ENCODE results near the gene CETP. TPM values are rescaled to one million over a fixed set of nuclear protein-coding genes. Genes with fewer than 3 reads are reported as not detected.

Gene CETP
- total RNA-seq, 1 donor from 2014 or later: not detected

DNA sequence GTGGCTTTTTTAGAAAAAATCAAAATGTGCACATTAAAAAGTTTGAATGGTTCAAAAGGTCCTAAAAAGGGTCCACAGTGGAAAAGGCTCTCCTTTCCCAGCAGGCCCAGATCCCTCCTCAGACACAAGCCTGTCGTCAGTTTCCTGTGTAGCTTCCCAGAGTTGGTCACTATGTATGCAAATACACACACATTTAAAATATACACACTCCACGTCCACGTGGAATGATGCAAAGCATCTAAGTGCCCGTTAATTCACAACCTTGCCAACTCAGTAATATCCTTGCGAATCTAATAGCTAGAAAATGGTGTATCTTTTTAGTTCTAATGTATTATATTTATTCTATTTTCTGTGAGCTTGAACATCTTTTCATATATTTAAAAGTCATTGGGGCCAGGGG, 45.3 kb downstream of the CETP start:
- H3K4me3 ChIP-seq (ENCODE audit: low read depth, low read length): no peak overlapping the region
- TF ChIP-seq CTCF (conservative IDR thresholded peaks at IDR 0.05; ENCODE audit: low read depth, low read length): no peak
- no peak for DNase-seq (ENCODE audit: low read depth)

GRCh38 chr16:57007530-57007929, 45.8 kb downstream of the CETP start:
- no peak for DNase-seq (ENCODE audit: low read depth)
- no peak for TF ChIP-seq CTCF (conservative IDR thresholded peaks at IDR 0.05; ENCODE audit: low read depth, low read length)
- H3K4me3 ChIP-seq (ENCODE audit: low read depth, low read length): no peak overlapping the region

DNA sequence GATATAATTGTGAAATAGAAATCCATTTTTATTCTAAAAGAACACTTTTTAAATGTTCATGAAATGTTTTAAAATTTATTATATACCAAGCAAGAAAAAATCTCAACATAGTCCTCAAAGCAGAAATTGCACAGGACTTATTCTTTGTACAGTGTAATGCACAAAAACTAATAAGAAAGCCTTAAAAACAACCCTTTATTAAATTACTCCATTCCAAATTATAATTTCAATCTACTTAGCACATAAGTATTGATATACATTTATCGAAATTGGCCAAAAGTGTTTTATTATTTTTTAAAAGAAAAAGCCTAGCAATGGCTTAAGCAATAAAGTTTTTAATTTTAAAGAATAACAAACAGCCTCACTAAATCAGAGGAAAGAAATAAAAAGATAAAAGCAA, 46.7 kb downstream of the CETP start:
- no peak overlapping the region for H3K4me3 ChIP-seq (ENCODE audit: low read depth, low read length)
- no peak for DNase-seq (ENCODE audit: low read depth)

GRCh38 chr16:57009643-57010170, 48.0 kb downstream of the CETP start:
- DNase-seq (ENCODE audit: low read depth): no peak
- no peak overlapping the region for H3K4me3 ChIP-seq (ENCODE audit: low read depth, low read length)
- TF ChIP-seq CTCF (conservative IDR thresholded peaks at IDR 0.05; ENCODE audit: low read depth, low read length): no peak

More for the DNA sequence above, 46.7 kb downstream of the CETP start:
- no peak for TF ChIP-seq CTCF (conservative IDR thresholded peaks at IDR 0.05; ENCODE audit: low read depth, low read length)

DNA sequence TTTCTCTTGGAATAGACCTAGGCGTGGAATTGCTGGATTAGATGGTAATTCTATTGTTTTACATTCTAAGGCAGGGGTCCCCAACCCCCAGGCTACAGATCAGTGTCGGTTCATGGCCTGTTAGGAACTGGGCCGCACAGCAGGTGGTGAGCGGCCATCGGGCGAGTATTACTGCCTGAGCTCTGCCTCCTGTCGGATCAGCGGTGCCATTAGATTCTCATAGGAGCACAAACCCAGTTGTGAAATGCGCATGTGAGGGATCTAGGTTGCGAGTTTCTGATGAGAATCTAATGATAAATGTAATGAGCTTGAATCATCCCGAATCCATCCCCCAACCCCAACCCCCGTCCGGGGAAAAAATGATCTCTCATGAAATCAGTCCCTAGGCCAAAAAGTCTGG, 50.6 kb downstream of the CETP start:
- TF ChIP-seq CTCF (conservative IDR thresholded peaks at IDR 0.05; ENCODE audit: low read depth, low read length): no peak

DNA sequence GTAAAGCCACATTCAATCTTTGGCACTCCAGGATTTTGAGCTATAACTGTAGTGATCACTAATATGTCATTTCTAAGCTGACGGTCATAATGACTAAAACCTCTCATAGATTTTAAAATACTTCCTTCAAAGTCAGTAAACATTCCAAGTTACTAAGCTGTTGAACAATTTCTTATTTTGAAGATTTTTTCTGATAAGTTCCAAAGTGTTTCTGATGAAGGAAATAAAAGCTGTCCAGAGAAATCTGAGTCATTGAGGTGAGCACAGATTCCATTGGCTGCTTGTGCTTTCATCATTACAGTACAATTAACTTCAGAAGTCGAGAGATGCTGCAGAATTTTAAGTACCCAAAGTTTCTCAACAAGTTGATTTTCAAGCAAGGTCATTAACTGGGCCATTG, 51.5 kb downstream of the CETP start:
- H3K4me3 ChIP-seq (ENCODE audit: low read depth, low read length): no peak overlapping the region
- no peak for DNase-seq (ENCODE audit: low read depth)
- TF ChIP-seq CTCF (conservative IDR thresholded peaks at IDR 0.05; ENCODE audit: low read depth, low read length): no peak

More for the DNA sequence above, 50.6 kb downstream of the CETP start:
- no peak overlapping the region for H3K4me3 ChIP-seq (ENCODE audit: low read depth, low read length)
- DNase-seq (ENCODE audit: low read depth): no peak

DNA sequence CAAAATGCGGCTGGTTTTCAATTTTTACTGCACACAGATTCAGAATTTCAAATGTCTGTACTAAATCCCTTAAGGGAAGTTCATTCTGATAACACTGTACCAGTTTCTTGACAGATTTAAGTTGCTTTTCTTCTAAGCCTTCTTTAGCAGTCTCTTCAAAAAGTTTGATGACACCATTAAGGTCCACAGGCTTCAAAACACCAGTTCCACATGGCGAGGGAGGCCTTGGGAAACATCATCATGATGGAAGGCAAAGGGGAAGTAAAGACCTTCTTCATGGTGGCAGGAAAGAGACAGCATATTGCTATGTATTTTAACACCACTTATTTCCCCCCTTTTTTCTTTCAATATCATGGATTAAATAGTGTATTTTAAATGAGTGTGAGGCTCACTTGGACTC, 52.2 kb downstream of the CETP start:
- no peak for TF ChIP-seq CTCF (conservative IDR thresholded peaks at IDR 0.05; ENCODE audit: low read depth, low read length)
- H3K4me3 ChIP-seq (ENCODE audit: low read depth, low read length): no peak overlapping the region
- no peak for DNase-seq (ENCODE audit: low read depth)
